Breast epithelium (tissue), 3 donors: Measurements from ENCODE around the gene PIGBOS1.

Experiments used
- CTCF ChIP-seq, 3 donors: fragments of 450-650 bp; IDR thresholded peaks; one replicate each; pipeline ENCODE4 v1.5.1; 2016 to 2017; ENCODE audit warnings: antibody characterized with exemption in 3 of 3, mild to moderate bottlenecking in 3 of 3, moderate library complexity in 3 of 3
- POLR2AphosphoS5 ChIP-seq, 3 donors: sonication (generic); formaldehyde crosslinking; IDR thresholded peaks; one replicate each; pipeline ENCODE4 v1.6.1; 2017; ENCODE audit warnings: antibody characterized with exemption in 3 of 3

DNA sequence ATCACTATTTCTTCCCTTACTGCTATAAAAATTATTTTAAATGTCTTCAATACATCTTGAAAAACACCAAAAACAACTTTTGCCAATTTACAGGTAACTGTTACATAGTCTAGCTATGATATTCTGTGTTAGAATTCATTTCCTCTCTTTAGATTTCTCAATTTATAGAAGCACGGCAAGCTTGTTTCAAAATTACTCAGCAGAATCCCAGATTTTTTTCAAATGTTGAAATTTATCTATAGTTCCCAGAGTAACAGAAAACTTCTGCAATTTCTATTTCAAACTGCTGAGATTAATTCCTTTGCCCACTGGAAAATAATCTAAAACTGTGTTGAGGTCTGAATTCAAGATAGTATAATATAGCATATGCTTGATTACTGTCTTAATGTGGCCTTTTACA lies 48.1 kb upstream of the PIGBOS1 start:
- TF ChIP-seq CTCF (IDR thresholded peaks at IDR 0.05) = no peak
- TF ChIP-seq POLR2AphosphoS5 (IDR thresholded peaks at IDR 0.05) = no peak
